HEK293 (cell line): ENCODE measurements around the gene GPSM1.

Source experiments
- CTCF ChIA-PET: fragments of 350-600 bp; formaldehyde crosslinking; extraction: SDS; loops from one replicate; lab custom pipeline; 2021; ENCODE audit warnings: antibody characterized with exemption; lab: Yijun Ruan, JAX
- POLR2A ChIA-PET: fragments of 300-600 bp; formaldehyde crosslinking; extraction: SDS; loops from one replicate; lab custom pipeline; 2020; ENCODE audit warnings: antibody characterized with exemption, inconsistent platforms; lab: Yijun Ruan, JAX
- H3K27ac ChIP-seq: fragments of 200-500 bp; sonication (Bioruptor generic); 2 replicates; pipeline ENCODE4 v1.5.1; 2014; ENCODE audit warnings: low read depth, low read length, control low read depth, inconsistent platforms; ENCODE audit errors: extremely low read depth
- H3K36me3 ChIP-seq, 2 experiments: fragments of 200-500 bp in 1 of 2; sonication (Bioruptor generic) in 1 of 2; 1 replicate in 1 of 2; 2 replicates in 1 of 2; pipeline ENCODE4 v1.5.1; 2014 to 2017; ENCODE audit warnings: inconsistent platforms in 2 of 2, low read length in 2 of 2; ENCODE audit not compliant: control insufficient read depth in 2 of 2, insufficient read depth in 1 of 2
- H3K4me1 ChIP-seq: fragments of 200-500 bp; sonication (Bioruptor generic); 2 replicates; pipeline ENCODE4 v1.5.1; 2014; ENCODE audit warnings: mild to moderate bottlenecking, low read length, inconsistent platforms; ENCODE audit not compliant: control insufficient read depth, insufficient read depth
- H3K4me3 ChIP-seq: 2 replicates; pipeline ENCODE4 v1.5.1; 2011; ENCODE audit warnings: low read depth, mild to moderate bottlenecking, control low read depth, low read length, moderate library complexity
- H3K9me3 ChIP-seq: fragments of 200-500 bp; sonication (Bioruptor generic); 2 replicates; pipeline ENCODE4 v1.5.1; 2014; ENCODE audit warnings: low read depth, low read length, inconsistent platforms; ENCODE audit not compliant: control insufficient read depth, insufficient read depth
- AEBP2 ChIP-seq: fragments of 450-650 bp; formaldehyde crosslinking; IDR thresholded peaks from 2 replicates; pipeline ENCODE4 v1.5.1; 2016; ENCODE audit warnings: missing biosample characterization, missing genetic modification characterization, borderline replicate concordance
- BCL11A ChIP-seq: fragments of 450-650 bp; formaldehyde crosslinking; IDR thresholded peaks from 2 replicates; pipeline ENCODE4 v1.5.1; 2016; ENCODE audit warnings: low read depth, missing biosample characterization, missing genetic modification characterization
- EGR2 ChIP-seq: fragments of 450-650 bp; formaldehyde crosslinking; IDR thresholded peaks from 2 replicates; pipeline ENCODE4 v1.5.1; 2016; ENCODE audit warnings: low read depth, missing biosample characterization, missing genetic modification characterization
- GLIS1 ChIP-seq: fragments of 450-650 bp; formaldehyde crosslinking; IDR thresholded peaks from 2 replicates; pipeline ENCODE4 v1.5.1; 2016; ENCODE audit warnings: missing biosample characterization, missing genetic modification characterization
- KLF9 ChIP-seq: fragments of 450-650 bp; formaldehyde crosslinking; IDR thresholded peaks from 2 replicates; pipeline ENCODE4 v1.5.1; 2016; ENCODE audit warnings: missing biosample characterization, missing genetic modification characterization, low read depth
- PBX3 ChIP-seq: sonication (generic); formaldehyde crosslinking; IDR thresholded peaks from 2 replicates; pipeline ENCODE4 v1.8.1; 2022; ENCODE audit warnings: mild to moderate bottlenecking, moderate library complexity, missing genetic modification reagents
- RBAK ChIP-seq: fragments of 450-650 bp; formaldehyde crosslinking; IDR thresholded peaks from 2 replicates; pipeline ENCODE4 v1.5.1; 2016; ENCODE audit warnings: missing biosample characterization, missing genetic modification characterization
- SCRT2 ChIP-seq: fragments of 450-650 bp; formaldehyde crosslinking; IDR thresholded peaks from 2 replicates; pipeline ENCODE4 v1.5.1; 2016; ENCODE audit warnings: missing biosample characterization, missing genetic modification characterization
- SETDB1 ChIP-seq: IDR thresholded peaks from one replicate; pipeline ENCODE4 v1.6.1; 2017; ENCODE audit warnings: mild to moderate bottlenecking, low read length, moderate library complexity, mixed read lengths; ENCODE audit not compliant: insufficient read length
- TCF7L2 ChIP-seq: IDR thresholded peaks from 2 replicates; pipeline ENCODE4 v1.6.1; 2011; ENCODE audit warnings: low read depth, mild to moderate bottlenecking, inconsistent platforms, low read length, moderate library complexity, borderline replicate concordance
- ZBTB44 ChIP-seq: fragments of 450-650 bp; IDR thresholded peaks from 2 replicates; pipeline ENCODE4 v1.5.1; 2018; ENCODE audit warnings: missing biosample characterization, mild to moderate bottlenecking, missing genetic modification characterization
- ZBTB8A ChIP-seq: fragments of 450-650 bp; formaldehyde crosslinking; IDR thresholded peaks from 2 replicates; pipeline ENCODE4 v1.5.1; 2016; ENCODE audit warnings: missing biosample characterization, missing genetic modification characterization
- ZFHX2 ChIP-seq: fragments of 450-650 bp; formaldehyde crosslinking; conservative IDR thresholded peaks from 2 replicates; pipeline ENCODE4 v1.5.1; 2016; ENCODE audit warnings: missing biosample characterization, missing genetic modification characterization
- ZNF19 ChIP-seq: fragments of 450-650 bp; formaldehyde crosslinking; IDR thresholded peaks from 2 replicates; pipeline ENCODE4; 2016; ENCODE audit warnings: missing biosample characterization, missing genetic modification characterization, low read depth
- ZNF274 ChIP-seq, 2 experiments: fragments of 200-500 bp in 1 of 2; fragments of 450-650 bp in 1 of 2; sonication (Bioruptor generic) in 1 of 2; formaldehyde crosslinking in 1 of 2; IDR thresholded peaks; 2 replicates each; pipeline versions ENCODE4 v1.5.1 to v1.6.1; 2014 to 2016; ENCODE audit warnings: borderline replicate concordance in 1 of 2, inconsistent platforms in 1 of 2, low read length in 1 of 2, missing biosample characterization in 1 of 2, missing genetic modification characterization in 1 of 2
- ZNF391 ChIP-seq: fragments of 450-650 bp; formaldehyde crosslinking; IDR thresholded peaks from 2 replicates; pipeline ENCODE4 v1.5.1; 2016; ENCODE audit warnings: low read depth, missing biosample characterization, missing genetic modification characterization, borderline replicate concordance
- ZNF433 ChIP-seq: fragments of 450-650 bp; formaldehyde crosslinking; IDR thresholded peaks from 2 replicates; pipeline ENCODE4 v1.5.1; 2016; ENCODE audit warnings: missing biosample characterization, missing genetic modification characterization, low read depth
- ZNF473 ChIP-seq: fragments of 450-650 bp; formaldehyde crosslinking; IDR thresholded peaks from 2 replicates; pipeline ENCODE4 v1.5.1; 2017; ENCODE audit warnings: missing biosample characterization, missing genetic modification characterization
- ZNF623 ChIP-seq: fragments of 450-650 bp; formaldehyde crosslinking; IDR thresholded peaks from 2 replicates; pipeline ENCODE4 v1.5.1; 2016; ENCODE audit warnings: missing biosample characterization, missing genetic modification characterization
- ZNF658 ChIP-seq: fragments of 450-650 bp; formaldehyde crosslinking; IDR thresholded peaks from 2 replicates; pipeline ENCODE4; 2016; ENCODE audit warnings: missing biosample characterization, missing genetic modification characterization
- ZNF677 ChIP-seq: fragments of 450-650 bp; IDR thresholded peaks from 2 replicates; pipeline ENCODE4 v1.5.0; 2018; ENCODE audit warnings: missing biosample characterization, mild to moderate bottlenecking, missing genetic modification characterization, moderate library complexity
- ZSCAN16 ChIP-seq: fragments of 450-650 bp; formaldehyde crosslinking; IDR thresholded peaks from 2 replicates; pipeline ENCODE4 v1.5.1; 2016; ENCODE audit warnings: missing biosample characterization, missing genetic modification characterization

The GPSM1 gene

GRCh38 chr9:136281421-136282271 lies 45.7 kb upstream of the GPSM1 start:
- POLR2A ChIA-PET = no interaction called here
- CTCF ChIA-PET = interaction anchor here (0.6 to 3.2 kb wide), 6 partner anchors 9 to 112 kb away, joined by 3 to 16 read pairs (median 8); partner anchors contain the start of gene QSOX2
- no peak overlapping the region for H3K27ac ChIP-seq
- no peaks in the 10 kb centered on the region for H3K9me3 ChIP-seq
- no peaks in the 10 kb centered on the region for H3K4me1 ChIP-seq
- H3K4me3 ChIP-seq = no peak overlapping the region
- TF ChIP-seq ZNF473 (tag by site-specific recombination) = no peak
- TF ChIP-seq ZFHX2 (tag by site-specific recombination) = peak; percentile 88
- TF ChIP-seq ZNF677 (tag by site-specific recombination) = no peak
- no peak for TF ChIP-seq ZNF623 (tag by site-specific recombination)
- TF ChIP-seq AEBP2 (tag by site-specific recombination) = no peak
- no peak for TF ChIP-seq PBX3 (CRISPR knock-in tag)
- peak; percentile 77 for TF ChIP-seq EGR2 (tag by site-specific recombination)
- TF ChIP-seq ZNF658 (tag by site-specific recombination) = no peak
- no peak for TF ChIP-seq ZNF433 (tag by site-specific recombination)
- no peaks in the 10 kb centered on the region for H3K36me3 ChIP-seq

GRCh38 chr9:136282272-136282861 lies 45.0 kb upstream of the GPSM1 start:
- no peak overlapping the region for H3K4me3 ChIP-seq
- H3K9me3 ChIP-seq = no peaks in the 10 kb centered on the region
- H3K36me3 ChIP-seq = no peaks in the 10 kb centered on the region
- CTCF ChIA-PET = interaction anchor here (0.6 to 3.2 kb wide), 15 partner anchors 10 to 369 kb away, joined by 3 to 16 read pairs (median 11); no protein-coding TSS in a partner anchor
- H3K4me1 ChIP-seq = no peaks in the 10 kb centered on the region
- H3K27ac ChIP-seq = no peak overlapping the region
- POLR2A ChIA-PET = interaction anchor here (1.2 kb wide), 1 partner anchor 15 kb away, joined by 3 read pairs; no protein-coding TSS in a partner anchor
- TF ChIP-seq SETDB1 (no peak), ZFHX2 (tag by site-specific recombination) (no peak; the same call in none of the 2 replicates), KLF9 (tag by site-specific recombination) (peak; percentile 23; the same call in 1 of the 2 replicates), ZBTB8A (no peak), GLIS1 (tag by site-specific recombination) (peak; percentile 34; the same call in 1 of the 2 replicates), SCRT2 (tag by site-specific recombination) (peak; percentile 53), ZNF274 (IDR thresholded peaks at IDR 0.05; ENCODE audit: low read length) (no peak), ZNF274 (tag by site-specific recombination; IDR thresholded peaks at IDR 0.05; ENCODE audit: borderline replicate concordance) (no peak), ZBTB44 (tag by site-specific recombination) (0 out of 2 replicates have a peak, but pooled peaks have one; percentile 23), ZNF391 (tag by site-specific recombination) (no peak), BCL11A (no peak), ZNF19 (tag by site-specific recombination) (no peak), ZSCAN16 (tag by site-specific recombination) (no peak), RBAK (tag by site-specific recombination) (no peak), TCF7L2 (no peak)
